Measurements from ENCODE around the gene SLC30A3.

SLC30A3 gene

DNA sequence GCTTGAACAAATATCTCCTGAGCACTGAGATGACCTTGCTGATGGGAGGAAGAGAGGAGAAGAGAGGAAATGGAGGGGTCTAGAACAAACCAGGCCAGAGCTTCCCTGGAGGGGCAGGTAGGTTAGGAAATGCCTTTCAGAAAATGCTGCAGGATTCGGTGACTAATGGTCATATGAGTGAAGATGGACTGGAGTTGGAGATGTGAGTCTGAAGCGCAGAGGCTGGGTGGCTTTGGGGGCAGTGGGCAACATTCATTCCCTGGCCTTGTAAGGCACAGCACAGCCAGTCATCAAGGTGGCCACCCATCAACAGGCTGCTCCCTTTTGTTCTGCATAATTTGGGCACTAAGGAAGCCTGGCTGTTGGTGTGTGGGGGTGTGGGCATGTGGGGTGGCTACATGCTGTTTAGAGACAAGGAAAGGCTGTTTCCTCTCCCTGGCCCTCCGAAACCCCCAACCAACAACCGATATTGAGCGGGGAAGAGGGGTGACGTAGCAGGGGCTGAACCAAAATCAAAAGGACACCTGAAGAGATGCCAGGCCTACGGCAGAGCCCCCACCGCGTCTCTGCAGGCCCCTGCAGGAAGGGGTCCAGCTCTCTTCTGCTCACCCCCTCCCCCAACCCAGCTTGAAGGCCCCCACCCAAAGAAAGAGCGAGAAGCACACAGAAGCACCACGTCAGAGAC lies 1.5 kb downstream of the SLC30A3 start:
- no peak for DNase-seq (ENCODE audit: low spot score)

DNA sequence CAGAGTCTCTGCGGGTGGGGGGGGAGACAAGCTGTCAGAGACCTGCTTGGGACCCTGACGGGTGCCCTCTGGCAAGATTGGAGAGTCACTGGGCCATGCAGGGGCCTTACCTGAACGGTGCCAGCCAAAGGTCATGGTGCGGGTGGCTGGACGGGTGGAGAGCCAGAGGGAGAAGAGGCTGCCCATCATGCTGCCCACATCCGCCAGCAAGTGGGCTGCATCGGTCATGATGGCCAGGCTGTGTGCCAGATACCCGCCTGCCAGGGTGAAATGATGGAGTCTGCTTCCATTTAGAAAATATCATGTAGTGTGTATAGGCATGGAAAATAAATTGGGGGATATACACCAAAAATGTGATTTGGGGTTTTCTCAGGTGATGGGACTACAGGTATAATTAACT lies 4.8 kb downstream of the SLC30A3 start:
- no peak for DNase-seq (ENCODE audit: low spot score)

DNA sequence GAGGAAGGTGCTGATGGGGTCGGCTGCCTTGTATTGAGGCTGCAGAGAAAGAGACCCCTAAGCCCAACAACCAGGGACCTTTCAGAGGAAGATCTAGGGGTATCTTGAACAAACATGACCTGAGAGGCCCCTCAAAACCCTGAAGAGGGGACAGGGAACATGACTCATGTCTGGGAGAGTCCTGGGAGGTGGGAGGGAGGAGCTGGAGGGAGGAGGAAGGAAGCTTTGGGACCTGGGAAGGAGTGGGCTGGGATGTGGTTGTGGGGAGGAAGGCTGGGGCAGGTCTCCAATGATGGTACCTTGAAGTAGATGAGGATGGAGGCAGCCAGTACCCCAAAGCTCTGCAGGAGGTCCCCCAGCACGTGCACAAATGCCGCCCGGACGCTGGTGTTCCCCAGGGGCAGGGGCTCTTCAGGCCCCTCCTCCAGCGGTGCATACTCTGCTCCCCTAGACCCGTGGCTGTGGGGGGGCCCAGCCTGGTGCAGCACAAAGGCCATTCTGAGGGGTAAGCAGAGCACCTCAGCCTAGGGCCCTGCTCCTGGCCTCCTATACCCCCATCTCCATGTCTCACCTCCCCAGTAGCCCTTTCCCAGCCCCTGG lies 5.9 kb downstream of the SLC30A3 start:
- no peak for DNase-seq (ENCODE audit: low spot score)

DNA sequence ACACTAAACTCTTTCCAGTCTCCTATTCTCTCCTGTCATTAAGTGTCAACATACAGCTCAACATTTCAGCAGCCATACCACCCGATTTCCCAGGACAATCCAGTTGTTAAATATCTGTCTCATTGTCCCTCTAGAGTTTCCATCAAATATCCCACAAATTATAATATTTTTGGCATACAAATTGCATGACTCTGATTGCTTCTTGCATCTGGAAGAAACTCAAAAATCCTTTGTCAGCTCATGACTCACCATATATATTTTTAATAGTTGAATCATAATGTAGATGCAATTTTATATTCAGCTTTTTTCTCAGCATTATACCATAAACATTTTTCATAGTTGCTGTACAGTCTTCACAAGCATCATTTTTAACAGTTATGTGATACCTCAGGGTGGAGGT lies 7.2 kb downstream of the SLC30A3 start:
- DNase-seq (ENCODE audit: low spot score): peak; percentile 59

DNA sequence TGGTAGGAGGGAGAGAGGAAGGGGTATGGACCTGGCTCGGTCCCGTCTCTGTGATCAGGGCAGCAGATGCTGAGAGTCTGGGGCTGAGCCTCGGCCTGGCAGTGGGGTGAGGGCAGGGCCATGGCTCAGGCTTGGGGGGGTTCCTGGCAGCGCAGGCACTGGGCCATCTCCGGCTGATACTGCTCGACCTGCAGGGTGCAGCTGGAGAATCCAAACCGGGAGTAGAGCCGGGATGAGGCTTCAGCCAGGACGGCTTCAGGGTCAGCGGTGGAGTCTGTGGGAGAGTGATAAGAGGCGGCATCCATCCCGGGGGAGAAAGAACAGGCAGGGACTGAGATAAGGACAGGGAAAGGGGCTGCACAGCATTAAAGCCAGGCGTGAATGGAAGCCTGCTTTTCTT lies 7.7 kb downstream of the SLC30A3 start:
- no peak for DNase-seq (ENCODE audit: low spot score)

DNA sequence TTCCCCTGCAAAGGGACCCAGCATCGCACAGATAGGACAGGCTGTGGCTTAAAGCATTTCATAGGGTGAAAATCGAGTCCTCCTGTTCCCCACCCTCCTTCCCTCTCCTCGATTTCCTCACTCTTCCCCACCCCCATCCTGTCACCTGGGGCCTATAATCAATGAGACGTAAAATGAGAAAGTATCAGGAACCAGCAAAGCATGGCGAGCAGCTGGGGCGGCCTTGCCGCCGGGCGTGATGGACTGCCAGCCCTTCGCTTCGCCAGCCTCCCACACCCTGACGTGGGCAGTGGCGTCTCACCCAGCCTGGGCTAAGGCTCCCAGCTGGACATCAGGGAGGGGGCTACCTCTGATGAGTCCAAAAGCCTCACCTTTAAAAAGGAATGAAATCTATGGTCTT lies 11.1 kb downstream of the SLC30A3 start:
- DNase-seq (ENCODE audit: low spot score): no peak

DNA sequence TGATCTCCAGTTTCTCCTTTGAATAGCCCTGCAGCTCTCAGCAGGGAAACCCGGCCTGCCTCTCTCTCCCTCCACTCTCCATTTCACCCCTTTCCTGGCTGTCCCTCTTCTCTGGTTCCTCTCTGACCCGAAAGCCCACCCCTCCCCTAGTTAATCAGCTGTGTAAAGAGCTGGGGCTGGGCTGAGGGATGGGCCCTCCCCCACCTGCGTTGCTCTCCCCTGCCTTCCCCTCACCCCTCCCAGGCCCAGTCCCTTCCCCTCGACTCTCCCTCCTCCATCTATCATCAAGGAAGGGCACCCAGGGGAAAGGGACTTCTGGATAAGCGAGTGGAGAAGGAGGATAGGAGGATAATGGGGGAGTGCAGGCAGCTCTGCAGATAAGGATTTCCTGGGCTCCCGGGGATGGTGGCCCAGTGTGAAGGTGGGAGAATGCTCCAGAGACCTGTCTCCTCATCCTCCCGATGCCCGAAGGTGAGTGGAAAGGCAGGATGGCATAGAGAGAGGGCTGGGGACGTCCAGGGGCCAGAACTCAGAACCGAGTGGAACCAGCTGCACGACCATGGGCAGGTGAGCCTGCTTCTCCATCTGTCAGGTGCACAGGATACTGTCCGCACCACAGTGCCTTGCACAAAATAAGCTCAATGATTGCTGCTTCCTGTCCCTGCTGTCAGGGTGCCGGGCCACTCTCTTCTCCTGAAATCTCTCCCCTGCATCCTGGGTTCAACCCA lies 12.0 kb downstream of the SLC30A3 start:
- no peak for DNase-seq (ENCODE audit: low spot score)

DNA sequence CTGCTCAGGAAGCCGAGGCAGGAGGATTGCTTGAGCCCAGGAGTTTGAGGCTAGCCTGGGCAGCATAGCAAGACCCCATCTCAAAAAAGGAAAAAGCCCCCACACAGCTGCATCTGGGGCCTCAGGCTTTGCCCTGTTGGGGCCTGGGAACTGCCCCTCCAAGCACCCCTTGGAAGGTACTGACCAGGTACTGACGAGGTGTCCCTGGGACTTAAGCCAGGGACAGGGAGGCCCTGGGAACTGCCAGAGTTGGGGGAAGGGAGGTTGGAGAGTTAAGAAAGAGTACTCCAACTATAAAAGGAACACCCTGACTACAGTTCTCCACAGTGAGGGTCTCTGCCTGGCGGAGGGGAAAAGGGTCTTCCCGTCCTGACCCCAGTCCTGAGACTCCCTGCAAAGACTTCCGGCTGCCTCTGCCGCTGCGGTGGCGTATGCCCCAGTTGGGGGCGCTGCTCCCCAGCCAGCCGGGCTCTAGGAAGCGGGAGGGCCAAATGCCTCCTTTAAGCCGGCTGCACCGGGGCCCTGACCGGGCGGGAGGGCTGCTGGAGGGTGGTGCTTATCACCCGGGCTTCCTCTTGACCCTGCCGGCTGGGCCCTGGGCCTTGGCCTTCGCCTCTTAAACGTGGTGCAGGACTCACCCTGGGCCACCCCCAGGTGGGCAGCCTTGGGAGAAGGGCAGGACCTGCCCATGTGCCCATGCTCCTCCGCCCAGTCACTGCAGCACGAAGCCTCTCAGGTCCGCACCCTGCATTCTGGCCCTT lies 12.8 kb downstream of the SLC30A3 start:
- DNase-seq (ENCODE audit: low spot score): peak; percentile 85

DNA sequence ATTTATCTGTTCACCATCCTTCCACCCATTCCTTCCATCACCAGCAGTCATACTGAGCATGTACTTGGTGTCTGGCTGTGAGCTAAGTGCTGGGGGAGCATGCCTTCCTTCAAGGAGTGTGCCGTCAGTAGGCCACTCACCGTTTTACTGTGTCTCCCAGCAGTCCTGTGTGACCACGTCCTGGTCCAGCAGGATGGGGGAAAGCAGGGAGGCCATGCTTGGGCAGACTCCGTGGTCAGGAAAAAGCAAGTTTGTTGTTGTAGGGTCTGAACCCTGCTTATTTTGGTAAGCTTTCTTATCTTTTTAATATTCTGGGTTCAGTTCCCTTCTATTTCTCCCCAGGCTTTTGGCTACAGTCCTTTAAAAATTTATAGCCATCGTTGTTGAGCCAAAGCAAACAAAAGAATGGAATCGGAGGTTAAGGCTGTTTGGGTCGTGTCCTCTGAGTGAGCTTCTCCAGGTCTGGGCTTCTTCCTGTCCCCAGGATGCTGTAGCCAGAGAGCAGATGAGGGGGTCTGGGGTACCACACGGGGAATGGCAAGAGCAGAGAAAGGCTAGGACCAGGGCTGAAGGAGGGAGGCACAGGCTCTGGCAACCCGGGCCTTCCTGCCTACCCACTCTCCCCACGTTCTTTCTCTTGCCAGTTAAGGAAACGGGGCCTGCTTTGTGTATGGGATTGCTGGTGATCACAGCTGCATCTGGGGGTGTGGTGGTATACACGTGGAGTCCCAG lies 13.5 kb downstream of the SLC30A3 start:
- no peak for DNase-seq (ENCODE audit: low spot score)

DNA sequence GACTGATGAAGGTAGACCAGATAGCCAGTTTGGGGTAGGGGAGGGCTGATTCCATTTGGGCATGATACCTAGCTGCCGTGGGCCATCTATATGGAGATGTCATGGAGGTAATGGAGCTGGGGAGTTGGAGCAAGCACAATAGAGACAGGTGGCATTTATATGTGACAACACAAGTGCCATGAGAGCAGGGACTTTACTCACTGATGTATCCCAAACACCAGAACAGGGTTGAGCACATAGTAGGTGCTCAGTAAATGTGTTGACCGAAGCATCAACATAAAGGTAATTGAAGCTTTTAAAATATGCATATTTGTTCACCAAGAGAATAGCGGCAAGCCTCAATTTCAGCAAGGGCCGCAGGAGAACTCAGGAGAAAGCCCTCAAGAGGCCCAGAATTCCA lies 15.0 kb downstream of the SLC30A3 start:
- DNase-seq (ENCODE audit: low spot score): no peak

DNA sequence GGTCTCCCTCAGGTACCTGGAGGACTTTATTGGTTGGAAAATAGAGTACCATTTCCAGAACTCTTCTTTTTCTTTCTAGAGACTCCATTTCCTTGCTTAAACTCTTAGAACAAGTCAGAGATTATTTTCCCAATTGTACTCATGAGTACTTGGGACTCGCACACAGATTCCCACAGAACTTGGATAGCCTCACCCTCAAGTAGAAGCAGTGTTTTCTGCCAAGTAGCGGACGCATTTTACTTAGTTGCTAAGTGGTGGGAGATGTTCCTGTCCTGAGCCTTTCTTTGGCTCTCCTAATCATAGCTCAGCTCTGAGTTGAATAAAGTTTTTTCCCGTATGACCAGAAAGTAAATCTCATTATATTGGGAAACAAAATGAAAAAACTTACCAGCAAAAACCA lies 17.2 kb downstream of the SLC30A3 start:
- no peak for DNase-seq (ENCODE audit: low spot score)

DNA sequence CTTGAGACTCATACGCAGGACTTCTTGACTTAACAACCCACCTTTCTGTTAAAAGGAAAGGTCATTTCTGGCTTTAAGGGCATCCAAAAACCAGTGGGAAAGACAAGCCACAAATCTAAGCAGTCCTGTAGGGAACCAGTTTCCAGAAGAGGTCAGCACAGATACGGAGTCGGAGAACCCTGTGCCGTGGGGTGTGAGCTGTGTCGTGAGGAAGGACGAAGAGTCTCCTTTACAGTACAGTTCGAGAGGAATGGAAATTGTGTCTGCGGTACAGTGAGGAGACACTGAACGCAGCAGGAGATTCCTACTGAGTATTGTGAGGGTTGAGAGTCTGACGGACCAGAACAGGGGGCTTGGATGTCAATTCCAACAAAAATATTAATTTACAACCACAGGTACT lies 17.7 kb downstream of the SLC30A3 start:
- no peak for DNase-seq (ENCODE audit: low spot score)

DNA sequence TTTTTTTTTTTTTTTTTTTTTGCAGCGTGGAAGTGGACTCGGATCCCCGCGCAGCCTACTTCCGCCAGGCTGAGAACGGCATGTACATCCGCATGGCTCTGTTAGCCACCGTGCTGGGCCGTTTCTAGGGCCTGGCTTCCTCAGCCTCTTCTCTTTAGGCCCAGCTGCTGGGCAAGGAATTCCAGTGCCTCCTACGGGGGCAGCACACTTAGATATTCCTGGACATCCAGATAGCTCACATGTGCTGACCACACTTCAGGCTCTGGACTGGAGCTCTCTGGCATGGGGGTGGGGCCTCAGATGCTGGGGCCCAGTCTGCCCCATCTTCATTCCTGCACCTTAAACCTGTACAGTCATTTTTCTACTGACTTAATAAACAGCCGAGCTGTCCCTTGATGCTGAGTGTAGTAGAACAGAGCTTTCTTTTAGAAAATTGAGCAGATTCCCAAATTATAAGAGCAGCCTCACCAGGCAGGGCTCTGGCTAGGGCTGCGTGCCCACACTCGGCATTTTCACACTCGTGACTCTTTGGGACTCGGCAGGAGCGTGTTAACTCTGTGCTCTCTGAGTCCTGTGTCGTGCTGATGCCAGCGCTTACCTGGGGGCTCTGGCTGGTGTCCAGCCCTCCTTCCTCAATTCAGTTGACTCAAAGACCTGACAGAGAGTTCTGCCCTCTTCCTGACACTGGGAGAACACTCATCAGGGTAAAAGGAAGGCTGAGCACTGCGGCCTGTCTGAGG lies 19.3 kb downstream of the SLC30A3 start:
- no peak for DNase-seq (ENCODE audit: low spot score)

DNA sequence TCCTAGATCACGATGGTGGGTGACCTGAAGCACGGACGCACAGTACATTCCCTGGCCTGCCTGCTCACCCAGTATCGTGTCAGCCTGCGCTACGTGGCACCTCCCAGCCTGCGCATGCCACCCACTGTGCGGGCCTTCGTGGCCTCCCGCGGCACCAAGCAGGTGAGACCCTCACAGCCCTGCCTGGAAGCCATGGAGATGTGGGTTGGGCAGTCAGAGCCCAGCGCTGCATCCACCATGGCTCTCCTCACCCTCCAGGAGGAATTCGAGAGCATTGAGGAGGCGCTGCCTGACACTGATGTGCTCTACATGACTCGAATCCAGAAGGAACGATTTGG lies 20.3 kb downstream of the SLC30A3 start:
- no peak for DNase-seq (ENCODE audit: low spot score)

DNA sequence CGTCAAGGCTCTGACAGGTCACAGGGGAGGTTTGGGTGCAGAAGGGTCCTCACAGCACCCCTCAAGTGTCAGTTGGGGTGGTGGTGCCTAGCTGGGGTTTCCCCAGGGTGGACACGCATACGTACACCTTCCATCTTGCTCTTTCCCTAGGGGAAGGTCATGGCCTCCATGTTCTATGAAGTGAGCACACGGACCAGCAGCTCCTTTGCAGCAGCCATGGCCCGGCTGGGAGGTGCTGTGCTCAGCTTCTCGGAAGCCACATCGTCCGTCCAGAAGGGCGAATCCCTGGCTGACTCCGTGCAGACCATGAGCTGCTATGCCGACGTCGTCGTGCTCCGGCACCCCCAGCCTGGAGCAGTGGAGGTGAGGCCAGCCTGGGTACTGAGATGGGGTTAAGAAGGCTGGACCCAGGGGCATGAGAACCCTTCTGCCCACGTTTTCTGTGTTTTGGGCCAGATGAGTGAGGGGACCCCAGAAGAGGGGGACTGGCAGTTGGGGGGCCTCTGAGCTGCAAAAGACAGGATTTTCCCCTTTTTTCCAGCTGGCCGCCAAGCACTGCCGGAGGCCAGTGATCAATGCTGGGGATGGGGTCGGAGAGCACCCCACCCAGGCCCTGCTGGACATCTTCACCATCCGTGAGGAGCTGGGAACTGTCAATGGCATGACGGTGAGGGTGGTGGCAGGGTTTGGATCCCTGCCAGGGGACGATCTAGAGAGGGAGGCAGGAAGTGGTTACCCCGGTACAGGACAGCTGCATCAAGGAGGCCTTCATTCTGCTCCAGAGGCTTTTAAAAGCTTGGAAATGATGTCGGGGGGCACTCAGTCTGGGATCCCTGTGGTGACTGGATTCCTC lies 20.9 kb downstream of the SLC30A3 start:
- no peak for DNase-seq (ENCODE audit: low spot score)

DNA sequence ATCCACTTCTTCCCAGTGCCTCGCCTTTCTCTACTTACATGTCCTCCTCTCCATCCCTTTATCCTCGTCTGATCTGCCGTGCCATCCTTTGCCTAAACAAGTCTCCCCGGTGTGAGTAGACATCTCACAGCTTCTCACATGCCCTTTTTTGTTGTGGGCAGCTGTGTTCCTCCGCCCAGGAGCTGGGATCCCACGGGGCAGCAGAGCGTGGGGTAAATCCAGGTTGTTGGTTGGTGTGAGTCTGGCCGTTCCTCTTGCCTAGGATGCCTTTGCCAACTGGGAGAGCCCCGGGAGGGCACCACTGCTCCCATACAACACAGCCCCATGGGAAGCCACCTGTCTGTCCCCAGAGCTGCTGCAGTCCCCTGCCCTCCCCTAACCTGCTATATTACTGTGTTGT lies 22.4 kb downstream of the SLC30A3 start:
- no peak for DNase-seq (ENCODE audit: low spot score)

DNA sequence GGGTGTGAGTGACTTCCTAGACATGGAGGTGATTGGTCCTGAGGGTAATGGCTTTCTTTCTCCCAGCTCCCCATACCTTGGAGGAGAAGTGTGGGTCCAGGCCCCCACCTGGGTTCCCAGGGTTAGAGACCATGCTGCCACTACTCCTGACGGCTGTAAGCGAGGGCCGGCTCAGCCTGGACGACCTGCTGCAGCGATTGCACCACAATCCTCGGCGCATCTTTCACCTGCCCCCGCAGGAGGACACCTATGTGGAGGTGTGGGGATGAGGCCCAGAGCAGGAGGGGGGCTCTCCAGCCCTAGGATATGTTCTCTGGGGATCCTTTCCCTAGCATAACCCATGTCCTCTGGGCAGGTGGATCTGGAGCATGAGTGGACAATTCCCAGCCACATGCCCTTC lies 23.9 kb downstream of the SLC30A3 start:
- no peak for DNase-seq (ENCODE audit: low spot score)

DNA sequence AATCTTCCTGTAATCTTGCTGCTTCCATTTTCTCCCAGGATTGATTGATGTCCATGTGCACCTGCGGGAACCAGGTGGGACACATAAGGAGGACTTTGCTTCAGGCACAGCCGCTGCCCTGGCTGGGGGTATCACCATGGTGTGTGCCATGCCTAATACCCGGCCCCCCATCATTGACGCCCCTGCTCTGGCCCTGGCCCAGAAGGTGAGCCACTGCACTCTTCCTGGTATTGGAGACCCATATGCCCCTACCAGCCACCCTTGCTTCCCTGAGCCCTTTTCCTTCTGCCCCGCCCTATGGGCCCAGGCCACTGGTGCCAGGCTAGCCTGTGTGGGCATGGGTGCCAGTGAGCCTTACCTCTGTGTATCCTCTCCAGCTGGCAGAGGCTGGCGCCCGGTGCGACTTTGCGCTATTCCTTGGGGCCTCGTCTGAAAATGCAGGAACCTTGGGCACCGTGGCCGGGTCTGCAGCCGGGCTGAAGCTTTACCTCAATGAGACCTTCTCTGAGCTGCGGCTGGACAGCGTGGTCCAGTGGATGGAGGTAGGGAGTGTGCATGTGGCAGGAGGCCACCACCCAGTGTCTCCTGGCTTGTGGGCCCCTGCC lies 25.4 kb downstream of the SLC30A3 start:
- DNase-seq (ENCODE audit: low spot score): no peak

DNA sequence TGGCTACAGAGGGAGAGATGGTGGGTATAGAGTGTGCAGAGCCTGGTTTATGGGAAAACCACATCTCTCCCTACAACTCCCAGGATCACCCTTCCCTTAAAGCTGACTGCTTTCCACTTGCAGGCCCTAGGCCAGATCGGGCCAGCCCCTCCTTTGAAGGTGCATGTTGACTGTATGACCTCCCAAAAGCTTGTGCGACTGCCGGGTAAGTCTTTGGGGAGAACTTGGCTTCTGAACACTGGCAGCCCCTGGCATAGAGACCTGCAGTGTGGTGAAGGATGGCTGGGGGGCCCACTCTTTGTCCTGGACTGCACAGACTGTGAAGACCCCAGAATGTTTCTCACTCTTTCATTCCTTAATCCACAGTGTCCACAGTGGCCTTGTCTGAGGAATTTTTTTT lies 26.2 kb downstream of the SLC30A3 start:
- no peak for DNase-seq (ENCODE audit: low spot score)

DNA sequence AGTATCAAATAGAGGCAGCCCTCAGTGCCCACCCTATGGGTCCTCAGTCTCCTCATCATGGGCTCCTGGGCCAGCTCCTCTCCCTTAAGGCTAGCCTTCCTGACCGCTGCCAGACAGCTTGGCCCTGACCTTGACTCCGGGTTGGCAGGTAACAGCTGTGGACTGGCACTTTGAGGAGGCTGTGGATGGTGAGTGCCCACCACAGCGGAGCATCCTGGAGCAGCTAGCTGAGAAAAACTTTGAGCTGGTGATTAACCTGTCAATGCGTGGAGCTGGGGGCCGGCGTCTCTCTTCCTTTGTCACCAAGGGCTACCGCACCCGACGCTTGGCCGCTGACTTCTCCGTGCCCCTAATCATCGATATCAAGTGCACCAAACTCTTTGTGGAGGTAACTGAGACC lies 26.7 kb downstream of the SLC30A3 start:
- no peak for DNase-seq (ENCODE audit: low spot score)

Data from AG20443 (cell line).